ENCODE data around the gene PEX14. TPM values are rescaled to one million over a fixed set of nuclear protein-coding genes. Genes with fewer than 3 reads are reported as not detected.

PEX14 gene
- total and polyA plus RNA-seq, 10 of the 15 experiments (the other 5 are each of a cell fraction or from before 2014, with no cell fraction given), result 1.4 to 23.2 (median 12.0) TPM

DNA sequence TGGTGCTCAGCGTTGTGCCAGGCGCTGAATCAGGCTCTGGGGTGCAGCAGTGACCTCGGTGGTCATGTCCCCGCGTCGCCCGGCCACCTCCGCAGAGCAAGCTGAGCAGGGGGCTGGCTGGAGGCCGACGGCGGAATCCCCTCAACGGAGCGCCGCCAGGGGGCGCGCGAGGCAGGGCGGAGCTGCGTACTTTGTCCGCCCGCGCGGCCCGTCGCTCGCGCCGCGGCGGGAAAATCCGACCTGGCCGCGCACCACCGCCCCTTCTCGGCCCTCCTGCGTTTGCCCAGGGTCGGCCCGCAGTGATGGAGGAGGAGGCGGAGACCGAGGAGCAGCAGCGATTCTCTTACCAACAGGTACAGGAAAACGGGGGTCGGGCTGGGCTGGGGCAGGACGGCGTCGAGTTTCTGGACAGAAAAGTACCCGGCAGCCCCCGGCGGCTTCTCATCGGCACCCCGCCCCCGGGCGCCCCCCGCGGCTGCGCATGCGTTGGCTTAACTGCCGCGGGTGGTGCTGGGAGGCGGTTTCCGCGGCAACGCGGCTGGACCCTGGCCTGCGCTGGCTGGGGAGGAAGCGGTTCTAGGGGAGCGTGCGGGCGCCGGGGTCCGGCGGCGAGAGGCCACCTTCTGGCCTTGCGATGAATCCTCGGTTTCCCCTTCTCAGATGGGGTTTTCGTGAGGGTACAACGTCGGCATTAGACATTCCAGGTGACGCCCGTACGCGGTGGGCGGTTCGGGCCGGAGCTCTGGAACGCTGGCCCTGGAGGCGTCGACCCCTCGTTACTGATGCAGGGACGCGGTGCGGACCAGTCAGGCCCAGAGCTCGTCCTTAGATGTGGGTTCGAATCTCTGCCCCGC, 44.3 kb upstream of the PEX14 start, which contains the start of gene CENPS (continued):
- TF ChIP-seq, protein P1, sequence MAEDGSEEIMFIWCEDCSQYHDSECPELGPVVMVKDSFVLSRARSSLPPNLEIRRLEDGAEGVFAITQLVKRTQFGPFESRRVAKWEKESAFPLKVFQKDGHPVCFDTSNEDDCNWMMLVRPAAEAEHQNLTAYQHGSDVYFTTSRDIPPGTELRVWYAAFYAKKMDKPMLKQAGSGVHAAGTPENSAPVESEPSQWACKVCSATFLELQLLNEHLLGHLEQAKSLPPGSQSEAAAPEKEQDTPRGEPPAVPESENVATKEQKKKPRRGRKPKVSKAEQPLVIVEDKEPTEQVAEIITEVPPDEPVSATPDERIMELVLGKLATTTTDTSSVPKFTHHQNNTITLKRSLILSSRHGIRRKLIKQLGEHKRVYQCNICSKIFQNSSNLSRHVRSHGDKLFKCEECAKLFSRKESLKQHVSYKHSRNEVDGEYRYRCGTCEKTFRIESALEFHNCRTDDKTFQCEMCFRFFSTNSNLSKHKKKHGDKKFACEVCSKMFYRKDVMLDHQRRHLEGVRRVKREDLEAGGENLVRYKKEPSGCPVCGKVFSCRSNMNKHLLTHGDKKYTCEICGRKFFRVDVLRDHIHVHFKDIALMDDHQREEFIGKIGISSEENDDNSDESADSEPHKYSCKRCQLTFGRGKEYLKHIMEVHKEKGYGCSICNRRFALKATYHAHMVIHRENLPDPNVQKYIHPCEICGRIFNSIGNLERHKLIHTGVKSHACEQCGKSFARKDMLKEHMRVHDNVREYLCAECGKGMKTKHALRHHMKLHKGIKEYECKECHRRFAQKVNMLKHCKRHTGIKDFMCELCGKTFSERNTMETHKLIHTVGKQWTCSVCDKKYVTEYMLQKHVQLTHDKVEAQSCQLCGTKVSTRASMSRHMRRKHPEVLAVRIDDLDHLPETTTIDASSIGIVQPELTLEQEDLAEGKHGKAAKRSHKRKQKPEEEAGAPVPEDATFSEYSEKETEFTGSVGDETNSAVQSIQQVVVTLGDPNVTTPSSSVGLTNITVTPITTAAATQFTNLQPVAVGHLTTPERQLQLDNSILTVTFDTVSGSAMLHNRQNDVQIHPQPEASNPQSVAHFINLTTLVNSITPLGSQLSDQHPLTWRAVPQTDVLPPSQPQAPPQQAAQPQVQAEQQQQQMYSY (CRISPR knock-in tag; IDR thresholded peaks at IDR 0.05), result no peak
- TF ChIP-seq MYC (IDR thresholded peaks at IDR 0.05; ENCODE audit: insufficient read depth, insufficient read length, insufficient replicate concordance, low read length, severe bottlenecking) (no peak), GATAD2B (conservative IDR thresholded peaks at IDR 0.05; ENCODE audit: low read depth) (peak; percentile 92), POLR2AphosphoS2 (IDR thresholded peaks at IDR 0.05; ENCODE audit: low read depth, low read length) (no peak), SREBF1 (IDR thresholded peaks at IDR 0.05; ENCODE audit: low read length) (0 out of 2 replicates have a peak, but pooled peaks have one; percentile 16), BHLHE40 (IDR thresholded peaks at IDR 0.05; ENCODE audit: borderline replicate concordance in 1 of 2, low read depth in 2 of 2, low read length in 1 of 2) (peak; percentile 66 to 68; a peak in 3 of 4 replicates), KLF5 (IDR thresholded peaks at IDR 0.05; ENCODE audit: partially characterized antibody) (peak; percentile 5), KAT2A (conservative IDR thresholded peaks at IDR 0.05; ENCODE audit: control insufficient read depth, low read depth, low read length) (no peak), BACH1 (IDR thresholded peaks at IDR 0.05; ENCODE audit: borderline replicate concordance) (peak; percentile 66), TCF12 (IDR thresholded peaks at IDR 0.05; ENCODE audit: low read depth, low read length) (no peak)
- TF ChIP-seq, protein P2, sequence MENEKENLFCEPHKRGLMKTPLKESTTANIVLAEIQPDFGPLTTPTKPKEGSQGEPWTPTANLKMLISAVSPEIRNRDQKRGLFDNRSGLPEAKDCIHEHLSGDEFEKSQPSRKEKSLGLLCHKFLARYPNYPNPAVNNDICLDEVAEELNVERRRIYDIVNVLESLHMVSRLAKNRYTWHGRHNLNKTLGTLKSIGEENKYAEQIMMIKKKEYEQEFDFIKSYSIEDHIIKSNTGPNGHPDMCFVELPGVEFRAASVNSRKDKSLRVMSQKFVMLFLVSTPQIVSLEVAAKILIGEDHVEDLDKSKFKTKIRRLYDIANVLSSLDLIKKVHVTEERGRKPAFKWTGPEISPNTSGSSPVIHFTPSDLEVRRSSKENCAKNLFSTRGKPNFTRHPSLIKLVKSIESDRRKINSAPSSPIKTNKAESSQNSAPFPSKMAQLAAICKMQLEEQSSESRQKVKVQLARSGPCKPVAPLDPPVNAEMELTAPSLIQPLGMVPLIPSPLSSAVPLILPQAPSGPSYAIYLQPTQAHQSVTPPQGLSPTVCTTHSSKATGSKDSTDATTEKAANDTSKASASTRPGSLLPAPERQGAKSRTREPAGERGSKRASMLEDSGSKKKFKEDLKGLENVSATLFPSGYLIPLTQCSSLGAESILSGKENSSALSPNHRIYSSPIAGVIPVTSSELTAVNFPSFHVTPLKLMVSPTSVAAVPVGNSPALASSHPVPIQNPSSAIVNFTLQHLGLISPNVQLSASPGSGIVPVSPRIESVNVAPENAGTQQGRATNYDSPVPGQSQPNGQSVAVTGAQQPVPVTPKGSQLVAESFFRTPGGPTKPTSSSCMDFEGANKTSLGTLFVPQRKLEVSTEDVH (IDR thresholded peaks at IDR 0.05; ENCODE audit: low read depth, partially characterized antibody), result peak; percentile 94
- TF ChIP-seq, protein P3, sequence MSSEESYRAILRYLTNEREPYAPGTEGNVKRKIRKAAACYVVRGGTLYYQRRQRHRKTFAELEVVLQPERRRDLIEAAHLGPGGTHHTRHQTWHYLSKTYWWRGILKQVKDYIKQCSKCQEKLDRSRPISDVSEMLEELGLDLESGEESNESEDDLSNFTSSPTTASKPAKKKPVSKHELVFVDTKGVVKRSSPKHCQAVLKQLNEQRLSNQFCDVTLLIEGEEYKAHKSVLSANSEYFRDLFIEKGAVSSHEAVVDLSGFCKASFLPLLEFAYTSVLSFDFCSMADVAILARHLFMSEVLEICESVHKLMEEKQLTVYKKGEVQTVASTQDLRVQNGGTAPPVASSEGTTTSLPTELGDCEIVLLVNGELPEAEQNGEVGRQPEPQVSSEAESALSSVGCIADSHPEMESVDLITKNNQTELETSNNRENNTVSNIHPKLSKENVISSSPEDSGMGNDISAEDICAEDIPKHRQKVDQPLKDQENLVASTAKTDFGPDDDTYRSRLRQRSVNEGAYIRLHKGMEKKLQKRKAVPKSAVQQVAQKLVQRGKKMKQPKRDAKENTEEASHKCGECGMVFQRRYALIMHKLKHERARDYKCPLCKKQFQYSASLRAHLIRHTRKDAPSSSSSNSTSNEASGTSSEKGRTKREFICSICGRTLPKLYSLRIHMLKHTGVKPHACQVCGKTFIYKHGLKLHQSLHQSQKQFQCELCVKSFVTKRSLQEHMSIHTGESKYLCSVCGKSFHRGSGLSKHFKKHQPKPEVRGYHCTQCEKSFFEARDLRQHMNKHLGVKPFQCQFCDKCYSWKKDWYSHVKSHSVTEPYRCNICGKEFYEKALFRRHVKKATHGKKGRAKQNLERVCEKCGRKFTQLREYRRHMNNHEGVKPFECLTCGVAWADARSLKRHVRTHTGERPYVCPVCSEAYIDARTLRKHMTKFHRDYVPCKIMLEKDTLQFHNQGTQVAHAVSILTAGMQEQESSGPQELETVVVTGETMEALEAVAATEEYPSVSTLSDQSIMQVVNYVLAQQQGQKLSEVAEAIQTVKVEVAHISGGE (CRISPR knock-in tag; IDR thresholded peaks at IDR 0.05), result no peak
- TF ChIP-seq, protein P4, sequence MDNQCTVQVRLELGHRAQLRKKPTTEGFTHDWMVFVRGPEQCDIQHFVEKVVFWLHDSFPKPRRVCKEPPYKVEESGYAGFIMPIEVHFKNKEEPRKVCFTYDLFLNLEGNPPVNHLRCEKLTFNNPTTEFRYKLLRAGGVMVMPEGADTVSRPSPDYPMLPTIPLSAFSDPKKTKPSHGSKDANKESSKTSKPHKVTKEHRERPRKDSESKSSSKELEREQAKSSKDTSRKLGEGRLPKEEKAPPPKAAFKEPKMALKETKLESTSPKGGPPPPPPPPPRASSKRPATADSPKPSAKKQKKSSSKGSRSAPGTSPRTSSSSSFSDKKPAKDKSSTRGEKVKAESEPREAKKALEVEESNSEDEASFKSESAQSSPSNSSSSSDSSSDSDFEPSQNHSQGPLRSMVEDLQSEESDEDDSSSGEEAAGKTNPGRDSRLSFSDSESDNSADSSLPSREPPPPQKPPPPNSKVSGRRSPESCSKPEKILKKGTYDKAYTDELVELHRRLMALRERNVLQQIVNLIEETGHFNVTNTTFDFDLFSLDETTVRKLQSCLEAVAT (IDR thresholded peaks at IDR 0.05), result 0 out of 2 replicates have a peak, but pooled peaks have one; percentile 2
